SK-N-SH (cell line): ENCODE measurements around the gene CHRM3. TPM values are rescaled to one million over a fixed set of nuclear protein-coding genes. Genes with fewer than 3 reads are reported as not detected.

Experiments used
- CTCF ChIA-PET: fragments of 300-600, 350-600 bp; formaldehyde crosslinking; extraction: SDS; loops from one replicate; lab custom pipeline; 2021; lab: Yijun Ruan, JAX
- POLR2A ChIA-PET: fragments of 350-600 bp; sonication (Branson Sonifier 250); formaldehyde crosslinking; extraction: SDS; loops from one replicate; lab custom pipeline; 2020; ENCODE audit warnings: antibody characterized with exemption, inconsistent platforms; lab: Yijun Ruan, JAX
- DNase-seq: peaks from one replicate; pipeline ENCODE4 v3.0.0; 2012
- H2AFZ ChIP-seq: fragments of 200-600 bp; sonication (generic); 2 replicates; pipeline ENCODE4 v1.8.1; 2016; ENCODE audit warnings: antibody characterized with exemption, mild to moderate bottlenecking, low read depth
- H3F3A ChIP-seq: fragments of 200-600 bp; sonication (generic); replicated peaks from 2 replicates; pipeline ENCODE3; 2016; ENCODE audit warnings: antibody characterized with exemption, mild to moderate bottlenecking; ENCODE audit not compliant: insufficient read depth
- H3K27ac ChIP-seq, 2 experiments: fragments of 200-500 bp in 1 of 2; fragments of 200-600 bp in 1 of 2; sonication (Bioruptor generic) in 1 of 2; sonication (generic), shearing (Covaris generic) in 1 of 2; 2 replicates each; pipeline versions ENCODE4 v1.5.1 to v1.6.1; 2014 to 2016; ENCODE audit warnings: low read depth in 2 of 2, inconsistent platforms in 1 of 2, low read length in 1 of 2, mild to moderate bottlenecking in 1 of 2, mixed read lengths in 1 of 2
- H3K27me3 ChIP-seq: fragments of 200-600 bp; sonication (generic), shearing (Covaris generic); 2 replicates; pipeline ENCODE4 v1.6.1; 2016; ENCODE audit warnings: mixed run types; ENCODE audit not compliant: insufficient read depth
- H3K36me3 ChIP-seq, 2 experiments: fragments of 200-500 bp in 1 of 2; fragments of 200-600 bp in 1 of 2; sonication (Bioruptor generic) in 1 of 2; sonication (generic) in 1 of 2; replicated peaks in 1 of 2; 2 replicates each; pipeline versions ENCODE3 to v1.5.1; 2014 to 2016; ENCODE audit warnings: low read length in 1 of 2, mild to moderate bottlenecking in 1 of 2; ENCODE audit not compliant: insufficient read depth in 2 of 2, control insufficient read depth in 1 of 2
- H3K4me1 ChIP-seq, 2 experiments: fragments of 200-500 bp in 1 of 2; fragments of 200-600 bp in 1 of 2; sonication (Bioruptor generic) in 1 of 2; sonication (generic), shearing (Covaris generic) in 1 of 2; 2 replicates each; pipeline versions ENCODE4 v1.5.1 to v1.6.1; 2014 to 2016; ENCODE audit warnings: low read depth in 1 of 2, low read length in 1 of 2, mixed run types in 1 of 2; ENCODE audit not compliant: insufficient read depth in 2 of 2, control insufficient read depth in 1 of 2
- H3K4me2 ChIP-seq: fragments of 200-600 bp; sonication (generic), shearing (Covaris generic); 2 replicates; pipeline ENCODE4 v1.6.1; 2017; ENCODE audit warnings: mixed run types
- H3K4me3 ChIP-seq, 2 experiments: fragments of 200-500 bp in 1 of 2; fragments of 200-600 bp in 1 of 2; sonication (Bioruptor generic) in 1 of 2; sonication (generic), shearing (Covaris generic) in 1 of 2; 2 replicates each; pipeline versions ENCODE4 v1.5.1 to v1.8.1; 2014 to 2016; ENCODE audit warnings: low read depth in 2 of 2, inconsistent platforms in 1 of 2, low read length in 1 of 2, mild to moderate bottlenecking in 1 of 2, mixed read lengths in 1 of 2, moderate library complexity in 1 of 2
- H3K79me2 ChIP-seq: fragments of 200-600 bp; sonication (generic); 2 replicates; pipeline ENCODE4 v1.8.1; 2017; ENCODE audit warnings: mild to moderate bottlenecking; ENCODE audit not compliant: insufficient read depth
- H3K9ac ChIP-seq: fragments of 200-600 bp; sonication (generic); 2 replicates; pipeline ENCODE4 v1.6.1; 2017; ENCODE audit warnings: mixed run types
- H3K9me2 ChIP-seq: fragments of 200-600 bp; sonication (generic); 2 replicates; pipeline ENCODE4 v1.6.1; 2017; ENCODE audit warnings: mixed run types
- H3K9me3 ChIP-seq: fragments of 200-600 bp; sonication (generic); 2 replicates; pipeline ENCODE4 v1.6.1; 2017; ENCODE audit warnings: mixed run types, mild to moderate bottlenecking, moderate library complexity
- H4K20me1 ChIP-seq: fragments of 200-600 bp; sonication (generic); 2 replicates; pipeline ENCODE4 v1.6.1; 2017; ENCODE audit warnings: mild to moderate bottlenecking, mixed run types; ENCODE audit not compliant: insufficient read depth
- EP300 ChIP-seq, 2 experiments: IDR thresholded peaks; 2 replicates each; pipeline versions ENCODE4 v1.4.0 to v1.6.1; 2012; ENCODE audit warnings: borderline replicate concordance in 1 of 2, low read depth in 1 of 2, low read length in 1 of 2
- EZH2phosphoT487 ChIP-seq: fragments of 200-600 bp; sonication (generic); IDR thresholded peaks from 2 replicates; pipeline ENCODE4 v1.6.1; 2017; ENCODE audit warnings: low read depth, mixed run types, mild to moderate bottlenecking, antibody characterized with exemption, moderate library complexity, borderline replicate concordance
- FOSL2 ChIP-seq: IDR thresholded peaks from 2 replicates; pipeline ENCODE4 v1.4.0; 2012; ENCODE audit warnings: low read depth, mild to moderate bottlenecking, moderate library complexity, borderline replicate concordance
- FOXJ3 ChIP-seq: sonication (generic); formaldehyde crosslinking; IDR thresholded peaks from 2 replicates; pipeline ENCODE4 v1.5.1; 2020; ENCODE audit warnings: mild to moderate bottlenecking, missing genetic modification reagents
- GATA2 ChIP-seq: sonication (generic); formaldehyde crosslinking; IDR thresholded peaks from 2 replicates; pipeline ENCODE4 v1.5.0; 2020; ENCODE audit warnings: mild to moderate bottlenecking, missing genetic modification reagents
- JUND ChIP-seq: IDR thresholded peaks from 2 replicates; pipeline ENCODE4 v1.4.0; 2012
- MEF2A ChIP-seq: IDR thresholded peaks from 2 replicates; pipeline ENCODE4 v1.4.0; 2012; ENCODE audit warnings: low read depth, borderline replicate concordance
- MXI1 ChIP-seq: IDR thresholded peaks from 2 replicates; pipeline ENCODE4 v1.6.1; 2012; ENCODE audit warnings: mild to moderate bottlenecking, low read depth, low read length, improper control_type of control experiment
- NFIC ChIP-seq: IDR thresholded peaks from 2 replicates; pipeline ENCODE4 v1.4.0; 2012; ENCODE audit warnings: borderline replicate concordance
- NRF1 ChIP-seq: IDR thresholded peaks from 2 replicates; pipeline ENCODE4 v1.6.1; 2012; ENCODE audit warnings: low read depth, mild to moderate bottlenecking, low read length
- RCOR1 ChIP-seq: fragments of 150-350 bp; IDR thresholded peaks from 2 replicates; pipeline ENCODE4 v1.6.1; 2017; ENCODE audit warnings: antibody characterized with exemption, low read length
- RXRA ChIP-seq: IDR thresholded peaks from 2 replicates; pipeline ENCODE4 v1.4.0; 2012; ENCODE audit warnings: low read depth, mild to moderate bottlenecking, borderline replicate concordance
- SIN3A ChIP-seq: IDR thresholded peaks from 2 replicates; pipeline ENCODE4 v1.6.1; 2012; ENCODE audit warnings: low read depth, mild to moderate bottlenecking, low read length, moderate library complexity, borderline replicate concordance
- SMC3 ChIP-seq: IDR thresholded peaks from 2 replicates; pipeline ENCODE4 v1.6.1; 2012; ENCODE audit warnings: low read depth, low read length, improper control_type of control experiment
- TEAD4 ChIP-seq: IDR thresholded peaks from 2 replicates; pipeline ENCODE4 v1.4.0; 2012; ENCODE audit warnings: mild to moderate bottlenecking, borderline replicate concordance; ENCODE audit not compliant: insufficient read depth
- YY1 ChIP-seq: IDR thresholded peaks from 2 replicates; pipeline ENCODE4 v1.4.0; 2012; ENCODE audit warnings: low read depth, mild to moderate bottlenecking
- WGBS: methylation state at CpG from one replicate; pipeline ENCODE4 v1.1.6; 2017; ENCODE audit warnings: low lambda C conversion rate; 5-methylcytosine and 5-hydroxymethylcytosine counted together
- polyA plus RNA-seq, 3 experiments: library from polyadenylated mRNA; depleted of rRNA; stranded (reverse); fragments of >200 nt; gene quantifications; 2 replicates each; pipeline ENCODE4 v1.2.3, GENCODE V29; 2012
- TF ChIP-seq, protein P1 (sequence below): IDR thresholded peaks from 2 replicates; pipeline ENCODE4 v1.4.0; 2012; ENCODE audit warnings: low read depth, borderline replicate concordance
- TF ChIP-seq, protein P2 (sequence below): fragments of 150-350 bp; IDR thresholded peaks from 2 replicates; pipeline ENCODE4 v1.6.1; 2017; ENCODE audit warnings: antibody characterized with exemption, low read length, low read depth, borderline replicate concordance
- TF ChIP-seq, protein P3 (sequence below): fragments of 150-350 bp; IDR thresholded peaks from 2 replicates; pipeline ENCODE4 v1.6.1; 2016; ENCODE audit warnings: mild to moderate bottlenecking, low read depth, low read length
- TF ChIP-seq, protein P4 (sequence below): IDR thresholded peaks from 2 replicates; pipeline ENCODE4 v1.4.0; 2012; ENCODE audit warnings: low read depth

Gene CHRM3
- polyA plus RNA-seq, 1 of the 3 experiments (the other 2 are of a cell fraction) = 0.07 TPM

DNA sequence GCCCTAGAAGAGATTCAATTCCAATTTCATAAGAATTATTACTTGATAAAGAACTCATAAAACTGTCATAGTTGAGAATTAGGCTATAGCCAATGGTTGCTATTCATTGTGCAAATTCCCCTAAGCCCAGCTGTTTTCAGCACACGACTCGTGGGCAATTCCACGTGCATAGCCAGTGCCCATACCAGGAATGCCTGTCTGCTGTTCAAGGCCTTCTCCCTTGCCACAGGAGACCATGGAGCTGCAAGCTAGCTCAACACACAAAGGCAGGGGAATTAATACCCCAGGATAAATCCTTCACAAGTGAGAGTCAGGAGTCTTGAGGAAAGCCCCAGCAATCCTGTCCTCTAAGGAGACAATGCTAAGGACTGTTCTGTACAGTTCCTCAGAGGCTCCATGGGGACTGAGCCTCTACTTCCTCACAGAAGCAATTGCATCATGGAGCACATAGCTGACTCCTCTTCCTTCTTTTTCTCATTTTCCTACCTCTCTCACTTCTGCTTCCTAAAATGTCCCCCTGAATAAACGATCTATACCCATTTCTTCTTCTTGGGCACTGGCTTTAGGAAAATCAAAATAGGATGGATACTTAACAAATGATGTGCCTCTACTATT, 19.1 kb upstream of the CHRM3 start:
- TF ChIP-seq YY1 = no peak
- TF ChIP-seq, protein P1, sequence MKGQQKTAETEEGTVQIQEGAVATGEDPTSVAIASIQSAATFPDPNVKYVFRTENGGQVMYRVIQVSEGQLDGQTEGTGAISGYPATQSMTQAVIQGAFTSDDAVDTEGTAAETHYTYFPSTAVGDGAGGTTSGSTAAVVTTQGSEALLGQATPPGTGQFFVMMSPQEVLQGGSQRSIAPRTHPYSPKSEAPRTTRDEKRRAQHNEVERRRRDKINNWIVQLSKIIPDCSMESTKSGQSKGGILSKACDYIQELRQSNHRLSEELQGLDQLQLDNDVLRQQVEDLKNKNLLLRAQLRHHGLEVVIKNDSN = no peak
- no peak for TF ChIP-seq JUND
- TF ChIP-seq MEF2A = no peak
- TF ChIP-seq NRF1 = no peak
- TF ChIP-seq, protein P2, sequence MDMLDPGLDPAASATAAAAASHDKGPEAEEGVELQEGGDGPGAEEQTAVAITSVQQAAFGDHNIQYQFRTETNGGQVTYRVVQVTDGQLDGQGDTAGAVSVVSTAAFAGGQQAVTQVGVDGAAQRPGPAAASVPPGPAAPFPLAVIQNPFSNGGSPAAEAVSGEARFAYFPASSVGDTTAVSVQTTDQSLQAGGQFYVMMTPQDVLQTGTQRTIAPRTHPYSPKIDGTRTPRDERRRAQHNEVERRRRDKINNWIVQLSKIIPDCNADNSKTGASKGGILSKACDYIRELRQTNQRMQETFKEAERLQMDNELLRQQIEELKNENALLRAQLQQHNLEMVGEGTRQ = no peak
- TF ChIP-seq MXI1 = no peak
- TF ChIP-seq, protein P3, sequence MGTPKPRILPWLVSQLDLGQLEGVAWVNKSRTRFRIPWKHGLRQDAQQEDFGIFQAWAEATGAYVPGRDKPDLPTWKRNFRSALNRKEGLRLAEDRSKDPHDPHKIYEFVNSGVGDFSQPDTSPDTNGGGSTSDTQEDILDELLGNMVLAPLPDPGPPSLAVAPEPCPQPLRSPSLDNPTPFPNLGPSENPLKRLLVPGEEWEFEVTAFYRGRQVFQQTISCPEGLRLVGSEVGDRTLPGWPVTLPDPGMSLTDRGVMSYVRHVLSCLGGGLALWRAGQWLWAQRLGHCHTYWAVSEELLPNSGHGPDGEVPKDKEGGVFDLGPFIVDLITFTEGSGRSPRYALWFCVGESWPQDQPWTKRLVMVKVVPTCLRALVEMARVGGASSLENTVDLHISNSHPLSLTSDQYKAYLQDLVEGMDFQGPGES = no peak
- TF ChIP-seq FOXJ3 (CRISPR knock-in tag) = no peak
- TF ChIP-seq EP300 (IDR thresholded peaks at IDR 0.05; ENCODE audit: borderline replicate concordance in 1 of 2, low read depth in 1 of 2, low read length in 1 of 2) = no peak
- TF ChIP-seq EZH2phosphoT487 = no peak
- TF ChIP-seq RCOR1 = no peak
- no peak for TF ChIP-seq TEAD4
- no peak for TF ChIP-seq SIN3A
- TF ChIP-seq RXRA = no peak
- no peak for TF ChIP-seq NFIC
- TF ChIP-seq FOSL2 = no peak
- TF ChIP-seq, protein P4, sequence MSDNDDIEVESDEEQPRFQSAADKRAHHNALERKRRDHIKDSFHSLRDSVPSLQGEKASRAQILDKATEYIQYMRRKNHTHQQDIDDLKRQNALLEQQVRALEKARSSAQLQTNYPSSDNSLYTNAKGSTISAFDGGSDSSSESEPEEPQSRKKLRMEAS = no peak
- TF ChIP-seq GATA2 = no peak
- no peak for TF ChIP-seq SMC3
- Histone ChIP-seq H3K27me3 (no peaks in the 10 kb centered on the region), H3K4me3 (no peak overlapping the region), H3K9me3 (no peaks in the 10 kb centered on the region), H4K20me1 (no peaks in the 10 kb centered on the region), H3K4me2 (no peak overlapping the region), H3K9ac (no peak overlapping the region), H3K36me3 (no peaks in the 10 kb centered on the region), H3K9me2 (no peaks in the 10 kb centered on the region), H3F3A (no peaks in the 10 kb centered on the region), H3K27ac (no peak overlapping the region), H2AFZ (no peak overlapping the region), H3K79me2 (no peaks in the 10 kb centered on the region), H3K4me1 (peaks cover 0 to 8% of the 10 kb centered on the region in 2 experiments; a peak in 2 of 4 replicates)
- ChIA-PET POLR2A (no interaction called here), CTCF (no interaction called here)
- 47% methylated on average over 4 of the region's 4 CpGs for WGBS
- DNase-seq = no peak
